OCI-LY7 (cell line): Measurements from ENCODE around the gene ARHGAP26. TPM values are rescaled to one million over a fixed set of nuclear protein-coding genes. Genes with fewer than 3 reads are reported as not detected.

Experiments
- BruUV-seq: library from RNA; stranded (reverse); fragments of 400-500 nt; replicated peaks from 2 replicates; lab custom pipeline; 2021; lab: Mats Ljungman, UMichigan
- CTCF ChIA-PET: fragments of 300-600 bp; sonication (Branson Sonifier 250); formaldehyde crosslinking; loops from one replicate; lab custom pipeline; 2022; ENCODE audit warnings: antibody characterized with exemption; ENCODE audit not compliant: unreplicated experiment; lab: Charles Lee
- POLR2A ChIA-PET: fragments of 300-600 bp; sonication (Branson Sonifier 250); formaldehyde crosslinking; loops from one replicate; lab custom pipeline; 2022; ENCODE audit warnings: antibody characterized with exemption; lab: Charles Lee
- DNase-seq: peaks from one replicate; pipeline ENCODE4 v3.0.0-alpha.2; 2015; ENCODE audit warnings: low spot score
- H2AFZ ChIP-seq: fragments of 200-600 bp; sonication (generic), shearing (Covaris generic); 2 replicates; pipeline ENCODE4 v1.6.1; 2014; ENCODE audit warnings: mild to moderate bottlenecking, antibody characterized with exemption, low read length, moderate library complexity
- H3K27ac ChIP-seq: fragments of 200-600 bp; sonication (generic); 2 replicates; pipeline ENCODE4 v1.5.1; 2014; ENCODE audit warnings: mixed run types, low read depth, mild to moderate bottlenecking, moderate library complexity, low read length, inconsistent platforms; ENCODE audit not compliant: poor library complexity, severe bottlenecking
- H3K36me3 ChIP-seq: fragments of 200-600 bp; sonication (generic); 2 replicates; pipeline ENCODE4 v1.6.1; 2014; ENCODE audit warnings: mild to moderate bottlenecking, antibody characterized with exemption, low read length, moderate library complexity, mixed read lengths; ENCODE audit not compliant: insufficient read depth
- H3K4me1 ChIP-seq: fragments of 200-600 bp; sonication (generic); 2 replicates; pipeline ENCODE4 v1.5.1; 2014; ENCODE audit warnings: mild to moderate bottlenecking, low read length; ENCODE audit not compliant: insufficient read depth, poor library complexity, severe bottlenecking
- H3K4me2 ChIP-seq: fragments of 200-600 bp; sonication (generic); 2 replicates; pipeline ENCODE4 v1.6.1; 2014; ENCODE audit warnings: mild to moderate bottlenecking, low read length
- H3K4me3 ChIP-seq: fragments of 200-600 bp; sonication (generic); 2 replicates; pipeline ENCODE4 v1.5.1; 2014; ENCODE audit warnings: mild to moderate bottlenecking, low read depth, low read length; ENCODE audit not compliant: poor library complexity, severe bottlenecking
- H3K79me2 ChIP-seq: fragments of 200-600 bp; sonication (generic); 2 replicates; pipeline ENCODE4 v1.6.1; 2016; ENCODE audit warnings: low read depth, mild to moderate bottlenecking, low read length, moderate library complexity, mixed read lengths; ENCODE audit not compliant: insufficient read depth
- H3K9me2 ChIP-seq: fragments of 200-600 bp; sonication (generic); 2 replicates; pipeline ENCODE4 v1.6.1; 2016; ENCODE audit warnings: mild to moderate bottlenecking, low read length, mixed read lengths; ENCODE audit not compliant: insufficient read depth
- H3K9me3 ChIP-seq: fragments of 200-600 bp; sonication (generic); 2 replicates; pipeline ENCODE4 v1.6.1; 2014; ENCODE audit warnings: mild to moderate bottlenecking, mixed run types, low read length, mixed read lengths
- H4K20me1 ChIP-seq: fragments of 200-600 bp; sonication (generic); 2 replicates; pipeline ENCODE4 v1.6.1; 2014; ENCODE audit warnings: mild to moderate bottlenecking, antibody characterized with exemption, low read length, moderate library complexity, mixed read lengths; ENCODE audit not compliant: insufficient read depth
- CTCF ChIP-seq: fragments of 200-600 bp; sonication (generic); conservative IDR thresholded peaks from 2 replicates; pipeline ENCODE4 v1.5.1; 2014; ENCODE audit warnings: mild to moderate bottlenecking, antibody characterized with exemption, low read length, moderate library complexity, mixed read lengths
- EZH2phosphoT487 ChIP-seq: fragments of 200-600 bp; sonication (generic); IDR thresholded peaks from 2 replicates; pipeline ENCODE4 v1.6.1; 2018; ENCODE audit warnings: low read depth, borderline replicate concordance, mild to moderate bottlenecking, mixed run types, antibody characterized with exemption, low read length, moderate library complexity, mixed read lengths
- intact Hi-C: fragments of 100-400 bp; cut with micrococcal nuclease; formaldehyde crosslinking; loops from one replicate; pipeline ENCODE4 v1.10.0; 2022; ENCODE audit not compliant: unreplicated experiment
- total RNA-seq, 2 experiments: library from RNA; depleted of rRNA in 1 of 2; stranded (reverse); fragments of >200 nt in 1 of 2; shearing (Covaris generic) in 1 of 2; gene quantifications; 2 replicates each; pipeline ENCODE4 v1.2.3, GENCODE V29; 2014 to 2022

The ARHGAP26 gene
- total RNA-seq, 2 experiments from 2014 or later: 7.0 to 19.1 TPM

DNA sequence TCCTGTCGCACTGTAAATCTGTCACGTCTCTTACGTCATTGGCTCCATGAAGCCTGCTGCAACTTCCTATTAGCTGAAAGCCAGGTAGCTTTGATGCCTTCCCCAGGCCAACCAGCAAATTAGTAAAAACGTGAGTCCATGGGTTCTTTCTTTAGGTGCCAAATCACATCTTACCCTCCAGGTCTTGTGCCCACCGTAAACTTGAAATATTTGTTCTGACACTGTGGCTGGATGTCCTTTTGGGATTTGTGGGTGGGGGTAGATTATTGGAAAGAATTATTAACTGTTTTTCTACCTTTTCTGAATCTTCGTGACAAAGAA, 460.5 kb downstream of the ARHGAP26 start:
- ChIA-PET POLR2A (interaction anchor here (1.8 kb wide), 1 partner anchor 10 kb away, joined by 9 read pairs; no protein-coding TSS in a partner anchor), CTCF (no interaction called here)
- Histone ChIP-seq H3K27ac (peak overlapping the region; percentile 70), H3K9me2 (no peaks in the 10 kb centered on the region), H3K4me1 (peaks cover 22% of the 10 kb centered on the region), H2AFZ (peak overlapping the region; percentile 92; the same call in 1 of the 2 replicates), H3K4me3 (peak overlapping the region; percentile 31), H3K4me2 (peak overlapping the region; percentile 76), H3K9me3 (no peaks in the 10 kb centered on the region), H4K20me1 (no peaks in the 10 kb centered on the region), H3K36me3 (no peaks in the 10 kb centered on the region), H3K79me2 (no peaks in the 10 kb centered on the region)
- TF ChIP-seq CTCF (no peak), EZH2phosphoT487 (no peak)
- intact Hi-C loops: no loop called here
- DNase-seq: peak; percentile 38
- no TSS peak for BruUV-seq

GRCh38 chr5:143231416-143231815, 461.2 kb downstream of the ARHGAP26 start:
- H3K9me3 ChIP-seq: no peaks in the 10 kb centered on the region
- no peak overlapping the region for H3K27ac ChIP-seq
- no TSS peak for BruUV-seq
- no peak for TF ChIP-seq CTCF
- no peak for TF ChIP-seq EZH2phosphoT487
- ChIA-PET CTCF (no interaction called here), POLR2A (no interaction called here)
- H3K36me3 ChIP-seq: no peaks in the 10 kb centered on the region
- no peaks in the 10 kb centered on the region for H4K20me1 ChIP-seq
- DNase-seq: no peak
- intact Hi-C loops: no loop called here
- H3K9me2 ChIP-seq: no peaks in the 10 kb centered on the region
- no peaks in the 10 kb centered on the region for H3K79me2 ChIP-seq
- H3K4me3 ChIP-seq: no peak overlapping the region
- H2AFZ ChIP-seq: no peak overlapping the region
- peaks cover 22% of the 10 kb centered on the region for H3K4me1 ChIP-seq
- 0 out of 2 replicates have a peak overlapping the region, but pooled peaks have one; percentile 76 for H3K4me2 ChIP-seq

DNA sequence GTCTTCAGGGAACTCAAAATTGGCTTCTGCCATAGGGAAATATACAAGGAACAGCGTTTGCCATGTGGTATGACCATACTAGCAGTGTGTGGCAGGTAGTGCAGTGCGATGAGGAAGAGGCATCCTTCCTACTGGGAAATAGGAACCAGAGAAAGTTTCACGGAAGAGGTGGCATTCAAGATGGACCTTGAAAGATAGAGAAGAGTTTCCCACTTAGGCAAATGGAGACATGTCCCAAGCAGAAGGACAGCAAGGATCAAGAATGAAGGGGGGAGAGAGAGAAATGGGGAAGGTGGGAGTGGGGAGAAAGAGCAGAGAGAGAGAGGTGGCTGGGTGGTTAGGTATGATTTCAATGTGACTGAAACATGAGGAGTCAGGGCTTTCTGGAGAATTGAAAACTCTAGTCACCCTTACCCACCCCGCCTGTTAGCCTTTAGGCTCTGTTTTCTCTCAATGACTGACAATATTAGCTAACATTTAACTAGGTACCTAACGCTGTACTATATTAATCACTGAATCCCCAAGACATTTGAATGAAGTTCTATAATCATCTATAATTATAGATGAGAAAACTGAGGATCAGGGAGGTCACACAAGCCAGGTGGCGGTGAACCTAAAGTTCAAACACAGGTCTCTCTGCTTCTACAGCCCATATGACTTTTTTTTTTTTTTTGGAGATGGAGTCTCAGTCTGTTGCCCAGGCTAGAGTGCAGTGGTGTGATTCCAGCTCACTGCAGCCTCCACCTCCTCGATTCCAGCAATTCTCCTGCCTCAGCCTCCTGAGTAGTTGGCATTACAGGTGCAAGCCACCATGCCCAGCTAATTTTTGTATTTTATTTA, 462.0 kb downstream of the ARHGAP26 start:
- TF ChIP-seq EZH2phosphoT487: no peak
- no peak for TF ChIP-seq CTCF
- Histone ChIP-seq H3K9me2 (no peaks in the 10 kb centered on the region), H3K36me3 (no peaks in the 10 kb centered on the region), H3K4me1 (peaks cover 22% of the 10 kb centered on the region), H3K79me2 (no peaks in the 10 kb centered on the region), H4K20me1 (no peaks in the 10 kb centered on the region), H2AFZ (no peak overlapping the region), H3K4me3 (no peak overlapping the region), H3K4me2 (no peak overlapping the region), H3K9me3 (no peaks in the 10 kb centered on the region), H3K27ac (no peak overlapping the region)
- ChIA-PET POLR2A (no interaction called here), CTCF (no interaction called here)
- intact Hi-C loops: no loop called here
- no peak for DNase-seq
- BruUV-seq: no TSS peak
